Suprapubic skin (tissue), 4 donors: Measurements from ENCODE around the gene ZC3HAV1. TPM values are rescaled to one million over a fixed set of nuclear protein-coding genes. Genes with fewer than 3 reads are reported as not detected.
"Not testable (repeated sequence)": the region's sequence is repeated elsewhere in the genome, so short reads cannot be mapped to it uniquely, and the experiment has no call there.

Experiments
- DNase-seq, 2 donors: peaks; one replicate each; pipeline ENCODE4 v3.0.0-alpha.2; 2019; ENCODE audit warnings: low spot score in 2 of 2
- H3K27ac ChIP-seq: fragments of 200-600 bp; sonication (generic); one replicate; pipeline ENCODE4 v1.5.1; 2019
- H3K27me3 ChIP-seq: fragments of 200-600 bp; sonication (generic); one replicate; pipeline ENCODE4 v1.5.1; 2019
- H3K36me3 ChIP-seq: fragments of 200-600 bp; sonication (generic); one replicate; pipeline ENCODE4 v1.5.1; 2019
- H3K4me1 ChIP-seq: fragments of 200-600 bp; sonication (generic); one replicate; pipeline ENCODE4 v1.5.1; 2019
- H3K4me3 ChIP-seq: fragments of 200-600 bp; sonication (generic); one replicate; pipeline ENCODE4 v1.5.1; 2019; ENCODE audit warnings: mild to moderate bottlenecking
- H3K9me3 ChIP-seq: fragments of 200-600 bp; sonication (generic); one replicate; pipeline ENCODE4 v1.5.1; 2019
- EP300 ChIP-seq: sonication (generic); formaldehyde crosslinking; IDR thresholded peaks from one replicate; pipeline ENCODE4 v1.6.1; 2017; ENCODE audit warnings: antibody characterized with exemption
- POLR2A ChIP-seq, 2 donors: fragments of 450-650 bp; IDR thresholded peaks; one replicate each; pipeline ENCODE4 v1.6.1; 2017; ENCODE audit warnings: antibody characterized with exemption in 2 of 2, mild to moderate bottlenecking in 2 of 2, moderate library complexity in 2 of 2
- POLR2AphosphoS5 ChIP-seq, 3 donors: sonication (generic); formaldehyde crosslinking; IDR thresholded peaks; one replicate each; pipeline ENCODE4 v1.6.1; 2017; ENCODE audit warnings: antibody characterized with exemption in 3 of 3
- WGBS: methylation state at CpG from one replicate; pipeline ENCODE4 v1.1.5; 2018; 5-methylcytosine and 5-hydroxymethylcytosine counted together
- total RNA-seq, 4 donors: library from RNA; depleted of rRNA; stranded (reverse); fragments of >200 nt; gene quantifications; one replicate each; pipeline ENCODE4 v1.1.0, GENCODE V29; 2016
- TF ChIP-seq, protein P1 (sequence below), 2 donors: fragments of 200-600 bp in 1 of 2; fragments of 450-650 bp in 1 of 2; sonication (generic) in 1 of 2; IDR thresholded peaks; one replicate each; pipeline ENCODE4 v1.5.1; 2016 to 2019; ENCODE audit warnings: antibody characterized with exemption in 2 of 2, mild to moderate bottlenecking in 1 of 2, moderate library complexity in 1 of 2

The ZC3HAV1 gene
- total RNA-seq, 4 donors from 2014 or later: 27.0 to 34.4 (median 29.8) TPM

DNA sequence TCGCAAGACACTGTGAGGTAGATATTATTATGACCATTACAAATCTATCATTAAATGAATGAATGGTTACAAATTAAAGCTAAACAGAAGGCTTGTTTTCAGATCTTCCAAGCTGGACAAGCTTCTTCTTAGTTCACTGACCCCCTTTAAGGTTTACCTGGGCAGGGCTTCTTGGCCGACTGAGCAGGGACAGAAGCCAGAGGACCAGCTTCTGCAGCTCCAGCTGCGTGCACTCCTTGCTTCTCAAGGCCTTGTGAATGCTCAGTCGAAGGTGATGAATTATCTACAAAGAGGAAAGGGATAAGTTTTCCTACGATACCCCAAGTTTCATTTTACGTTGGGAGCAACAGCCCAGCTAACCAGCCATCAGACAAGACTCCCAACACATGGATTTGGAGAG lies 83.0 kb downstream of the ZC3HAV1 start:
- TF ChIP-seq POLR2AphosphoS5 (IDR thresholded peaks at IDR 0.05) (no peak), EP300 (no peak), POLR2A (IDR thresholded peaks at IDR 0.05) (no peak)
- TF ChIP-seq, protein P1, sequence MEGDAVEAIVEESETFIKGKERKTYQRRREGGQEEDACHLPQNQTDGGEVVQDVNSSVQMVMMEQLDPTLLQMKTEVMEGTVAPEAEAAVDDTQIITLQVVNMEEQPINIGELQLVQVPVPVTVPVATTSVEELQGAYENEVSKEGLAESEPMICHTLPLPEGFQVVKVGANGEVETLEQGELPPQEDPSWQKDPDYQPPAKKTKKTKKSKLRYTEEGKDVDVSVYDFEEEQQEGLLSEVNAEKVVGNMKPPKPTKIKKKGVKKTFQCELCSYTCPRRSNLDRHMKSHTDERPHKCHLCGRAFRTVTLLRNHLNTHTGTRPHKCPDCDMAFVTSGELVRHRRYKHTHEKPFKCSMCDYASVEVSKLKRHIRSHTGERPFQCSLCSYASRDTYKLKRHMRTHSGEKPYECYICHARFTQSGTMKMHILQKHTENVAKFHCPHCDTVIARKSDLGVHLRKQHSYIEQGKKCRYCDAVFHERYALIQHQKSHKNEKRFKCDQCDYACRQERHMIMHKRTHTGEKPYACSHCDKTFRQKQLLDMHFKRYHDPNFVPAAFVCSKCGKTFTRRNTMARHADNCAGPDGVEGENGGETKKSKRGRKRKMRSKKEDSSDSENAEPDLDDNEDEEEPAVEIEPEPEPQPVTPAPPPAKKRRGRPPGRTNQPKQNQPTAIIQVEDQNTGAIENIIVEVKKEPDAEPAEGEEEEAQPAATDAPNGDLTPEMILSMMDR (IDR thresholded peaks at IDR 0.05): no peak
- Histone ChIP-seq H3K4me1 (no peaks in the 10 kb centered on the region), H3K4me3 (no peak overlapping the region), H3K36me3 (peaks cover 61% of the 10 kb centered on the region), H3K27me3 (no peaks in the 10 kb centered on the region), H3K27ac (no peak overlapping the region), H3K9me3 (no peaks in the 10 kb centered on the region)
- WGBS: 85% methylated on average over 6 of the region's 6 CpGs
- DNase-seq: no peak

DNA sequence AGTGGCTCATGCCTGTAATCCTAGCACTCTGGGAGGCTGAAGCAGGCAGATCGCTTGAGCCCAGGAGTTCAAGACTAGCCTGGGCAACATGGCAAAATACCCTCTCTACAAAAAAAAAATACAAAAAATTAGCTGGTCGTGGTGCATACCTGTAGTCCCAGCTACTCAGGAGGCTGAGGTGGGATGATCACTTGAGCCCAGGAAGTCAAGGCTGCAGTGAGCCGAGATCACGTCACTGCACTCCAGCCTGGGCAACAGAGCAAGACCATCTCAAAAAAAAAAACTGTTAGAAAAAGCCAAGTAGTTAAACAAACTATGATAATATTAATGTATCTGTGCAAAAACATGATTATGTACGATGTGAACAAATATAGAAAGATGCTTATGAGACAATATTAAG lies 83.7 kb downstream of the ZC3HAV1 start:
- not testable (repeated sequence) for H3K9me3 ChIP-seq, DNase-seq, H3K4me3 ChIP-seq, H3K27me3 ChIP-seq, H3K4me1 ChIP-seq, H3K27ac ChIP-seq
- peaks cover 61% of the 10 kb centered on the region for H3K36me3 ChIP-seq
- WGBS: 87% methylated on average over 5 of the region's 5 CpGs

DNA sequence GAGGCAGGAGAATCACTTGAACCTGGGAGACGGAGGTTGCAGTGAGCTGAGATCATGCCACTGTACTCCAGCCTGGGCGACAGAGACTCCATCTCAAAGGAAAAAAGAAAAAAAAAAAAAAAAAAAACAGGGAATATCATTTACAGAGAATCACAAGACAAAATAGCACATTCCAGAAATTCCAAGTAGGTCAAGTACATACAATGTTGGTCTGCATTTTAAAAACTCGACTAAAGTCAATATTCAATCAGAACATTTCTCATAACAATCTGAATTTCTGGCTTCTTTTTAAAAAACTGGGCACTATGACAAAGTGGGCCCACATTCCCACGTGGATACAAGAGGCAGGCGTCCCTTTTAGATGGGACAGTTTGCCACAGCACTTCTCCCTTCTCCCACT lies 86.4 kb downstream of the ZC3HAV1 start:
- Histone ChIP-seq H3K27me3 (no peaks in the 10 kb centered on the region), H3K4me1 (no peaks in the 10 kb centered on the region), H3K27ac (no peak overlapping the region), H3K4me3 (no peak overlapping the region), H3K9me3 (no peaks in the 10 kb centered on the region), H3K36me3 (peaks cover 42% of the 10 kb centered on the region)
- TF ChIP-seq EP300: no peak
- no peak for TF ChIP-seq POLR2AphosphoS5 (IDR thresholded peaks at IDR 0.05)
- TF ChIP-seq, protein P1 (IDR thresholded peaks at IDR 0.05): no peak
- no peak for TF ChIP-seq POLR2A (IDR thresholded peaks at IDR 0.05)
- no peak for DNase-seq
- WGBS: 81% methylated on average over 5 of the region's 5 CpGs

DNA sequence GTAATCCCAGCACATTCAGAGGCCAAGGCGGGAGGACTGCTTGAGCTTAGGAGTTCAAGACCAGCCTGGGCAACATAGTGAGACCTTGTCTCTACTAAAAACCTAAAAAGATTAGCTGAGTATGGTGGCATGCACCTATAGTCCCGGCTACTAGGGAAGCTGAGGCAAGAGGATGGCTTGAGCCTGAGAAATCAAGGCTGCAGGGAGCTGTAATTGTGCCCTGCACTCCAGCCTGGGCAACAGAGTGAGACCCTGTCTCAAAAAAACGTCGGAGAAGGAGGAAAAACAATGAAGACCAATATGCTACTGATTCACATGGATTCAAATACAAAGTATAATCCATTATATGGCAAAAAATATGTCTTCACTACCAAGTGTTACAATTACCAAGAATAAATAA lies 87.2 kb downstream of the ZC3HAV1 start:
- Histone ChIP-seq H3K9me3 (no peaks in the 10 kb centered on the region), H3K4me3 (no peak overlapping the region), H3K36me3 (peaks cover 34% of the 10 kb centered on the region), H3K4me1 (no peaks in the 10 kb centered on the region), H3K27ac (no peak overlapping the region), H3K27me3 (no peaks in the 10 kb centered on the region)
- TF ChIP-seq EP300 (no peak), POLR2A (IDR thresholded peaks at IDR 0.05) (no peak), POLR2AphosphoS5 (IDR thresholded peaks at IDR 0.05) (no peak)
- TF ChIP-seq, protein P1 (IDR thresholded peaks at IDR 0.05): no peak
- WGBS: 81% methylated on average over 4 of the region's 4 CpGs
- no peak for DNase-seq

DNA sequence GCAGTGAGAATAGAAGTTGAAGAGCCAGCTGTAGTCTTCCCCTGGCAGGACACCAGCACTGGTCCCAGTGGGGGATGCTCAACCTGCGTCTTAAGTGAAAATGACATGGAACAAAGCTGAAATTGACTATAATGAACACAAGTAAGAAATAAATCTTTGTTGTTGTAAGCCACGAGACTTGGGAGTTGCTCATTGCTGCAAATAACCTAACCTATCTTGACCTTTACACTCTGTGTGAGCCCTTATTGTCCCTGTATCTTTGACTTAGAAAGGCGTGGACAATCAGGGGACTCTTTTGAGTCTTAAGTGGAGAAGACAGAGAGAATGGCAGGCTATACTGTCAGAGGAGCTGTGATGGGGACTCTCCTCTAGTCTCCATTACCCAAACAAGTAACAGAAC lies 90.6 kb downstream of the ZC3HAV1 start:
- TF ChIP-seq POLR2AphosphoS5 (IDR thresholded peaks at IDR 0.05): no peak
- TF ChIP-seq, protein P1 (IDR thresholded peaks at IDR 0.05): no peak
- no peak for TF ChIP-seq EP300
- TF ChIP-seq POLR2A (IDR thresholded peaks at IDR 0.05): no peak
- Histone ChIP-seq H3K4me1 (no peaks in the 10 kb centered on the region), H3K27me3 (no peaks in the 10 kb centered on the region), H3K4me3 (no peak overlapping the region), H3K9me3 (no peaks in the 10 kb centered on the region), H3K27ac (no peak overlapping the region), H3K36me3 (peaks cover 12% of the 10 kb centered on the region)
- WGBS: 86% methylated on average over 3 of the region's 3 CpGs
- DNase-seq: no peak

DNA sequence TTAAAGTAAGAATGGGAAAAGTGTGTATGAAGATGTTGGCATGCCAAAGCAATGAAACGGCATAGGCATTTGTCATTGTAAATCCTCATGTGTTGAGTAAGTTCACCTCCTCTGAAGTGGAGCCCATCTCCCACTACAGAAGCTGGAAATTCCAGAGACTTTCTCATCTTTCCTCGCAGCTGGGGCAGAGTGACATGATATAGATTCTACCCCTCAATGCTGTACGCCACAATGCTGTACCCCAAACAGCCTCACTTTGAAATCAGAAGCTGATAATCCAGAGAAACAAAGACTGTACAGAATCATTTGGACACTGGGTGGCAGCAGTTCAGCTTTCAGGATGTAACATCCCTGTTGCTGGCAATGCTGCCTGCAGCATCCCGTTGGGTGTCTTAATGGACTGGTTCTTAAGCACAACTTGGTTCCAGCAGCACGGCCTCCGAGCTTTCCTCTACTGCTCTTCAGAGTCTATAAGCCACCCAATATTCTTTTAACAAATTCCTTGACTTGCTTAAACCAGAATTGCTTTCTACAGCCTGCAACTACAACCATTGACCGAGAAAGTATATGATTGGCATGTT lies 92.5 kb downstream of the ZC3HAV1 start:
- H3K36me3 ChIP-seq: peaks cover 4% of the 10 kb centered on the region
- no peaks in the 10 kb centered on the region for H3K4me1 ChIP-seq
- H3K4me3 ChIP-seq: no peak overlapping the region
- no peak for TF ChIP-seq POLR2A (IDR thresholded peaks at IDR 0.05)
- TF ChIP-seq, protein P1 (IDR thresholded peaks at IDR 0.05): peak; percentile 44 to 56
- 22% methylated on average over 7 of the region's 7 CpGs for whole genome bisulfite sequencing
- no peaks in the 10 kb centered on the region for H3K9me3 ChIP-seq
- H3K27me3 ChIP-seq: no peaks in the 10 kb centered on the region
- H3K27ac ChIP-seq: no peak overlapping the region
- no peak for DNase-seq
